ENCODE data around the gene VWA8.

GRCh38 chr13:41528021-41528420 lies 432.9 kb downstream of the VWA8 start:
- TF ChIP-seq, protein P1, sequence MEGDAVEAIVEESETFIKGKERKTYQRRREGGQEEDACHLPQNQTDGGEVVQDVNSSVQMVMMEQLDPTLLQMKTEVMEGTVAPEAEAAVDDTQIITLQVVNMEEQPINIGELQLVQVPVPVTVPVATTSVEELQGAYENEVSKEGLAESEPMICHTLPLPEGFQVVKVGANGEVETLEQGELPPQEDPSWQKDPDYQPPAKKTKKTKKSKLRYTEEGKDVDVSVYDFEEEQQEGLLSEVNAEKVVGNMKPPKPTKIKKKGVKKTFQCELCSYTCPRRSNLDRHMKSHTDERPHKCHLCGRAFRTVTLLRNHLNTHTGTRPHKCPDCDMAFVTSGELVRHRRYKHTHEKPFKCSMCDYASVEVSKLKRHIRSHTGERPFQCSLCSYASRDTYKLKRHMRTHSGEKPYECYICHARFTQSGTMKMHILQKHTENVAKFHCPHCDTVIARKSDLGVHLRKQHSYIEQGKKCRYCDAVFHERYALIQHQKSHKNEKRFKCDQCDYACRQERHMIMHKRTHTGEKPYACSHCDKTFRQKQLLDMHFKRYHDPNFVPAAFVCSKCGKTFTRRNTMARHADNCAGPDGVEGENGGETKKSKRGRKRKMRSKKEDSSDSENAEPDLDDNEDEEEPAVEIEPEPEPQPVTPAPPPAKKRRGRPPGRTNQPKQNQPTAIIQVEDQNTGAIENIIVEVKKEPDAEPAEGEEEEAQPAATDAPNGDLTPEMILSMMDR (IDR thresholded peaks at IDR 0.05), result no peak
- no peak for TF ChIP-seq POLR2A (IDR thresholded peaks at IDR 0.05)

All from thyroid gland (tissue), 4 donors.